Transverse colon (tissue), 4 donors: ENCODE data around the gene DYNC1I1. TPM values are rescaled to one million over a fixed set of nuclear protein-coding genes. Genes with fewer than 3 reads are reported as not detected.

ENCODE experiments used
- DNase-seq: peaks from one replicate; pipeline ENCODE4 v3.0.0-alpha.2; 2019
- H3K27ac ChIP-seq, 4 donors: fragments of 200-600 bp; sonication (generic); 2 replicates each; pipeline ENCODE4 v1.5.1; 2016 to 2018; ENCODE audit warnings: inconsistent platforms in 4 of 4
- H3K27me3 ChIP-seq: fragments of 200-600 bp; sonication (generic); 2 replicates; pipeline ENCODE4 v1.5.1; 2017; ENCODE audit warnings: inconsistent platforms
- H3K36me3 ChIP-seq, 4 donors: fragments of 200-600 bp; sonication (generic); 2 replicates each; pipeline ENCODE4 v1.5.1; 2017 to 2019; ENCODE audit warnings: inconsistent platforms in 4 of 4
- H3K4me1 ChIP-seq, 4 donors: fragments of 200-600 bp; sonication (generic); 2 replicates each; pipeline ENCODE4 v1.5.1; 2017 to 2020; ENCODE audit warnings: inconsistent platforms in 4 of 4
- H3K4me3 ChIP-seq, 4 donors: fragments of 200-600 bp; sonication (generic); 1 replicate in 1 of 4; 2 replicates in 3 of 4; pipeline versions ENCODE4 v1.5.1 to v1.6.1; 2017 to 2019; ENCODE audit warnings: inconsistent platforms in 4 of 4
- H3K9me3 ChIP-seq, 2 donors: fragments of 200-600 bp; sonication (generic); 2 replicates each; pipeline ENCODE4 v1.5.1; 2017 to 2019; ENCODE audit warnings: inconsistent platforms in 2 of 2
- EP300 ChIP-seq: sonication (generic); formaldehyde crosslinking; IDR thresholded peaks from one replicate; pipeline ENCODE4 v1.6.1; 2017; ENCODE audit warnings: antibody characterized with exemption, low read depth
- POLR2A ChIP-seq: fragments of 450-650 bp; IDR thresholded peaks from one replicate; pipeline ENCODE4 v1.6.1; 2016; ENCODE audit warnings: antibody characterized with exemption, mild to moderate bottlenecking, moderate library complexity
- POLR2AphosphoS5 ChIP-seq, 3 donors: sonication (generic); formaldehyde crosslinking; IDR thresholded peaks; one replicate each; pipeline ENCODE4 v1.6.1; 2016; ENCODE audit warnings: antibody characterized with exemption in 3 of 3
- WGBS, 2 donors: methylation state at CpG; one replicate each; pipeline ENCODE4 v1.1.5; 2018; ENCODE audit warnings: low coverage in 1 of 2; 5-methylcytosine and 5-hydroxymethylcytosine counted together
- in situ Hi-C, 4 donors: fragments of 200-750 bp; cut with MboI; loops; one replicate each; pipeline versions ENCODE4 v1.15.0 to v1.15.1; 2017; ENCODE audit warnings: low sequenced_read_pairs in 3 of 4, low pct_ligation_motif_present in 1 of 4, low pct_unique_long_range_greater_than_20kb in 1 of 4
- intact Hi-C: fragments of 100-400 bp; cut with DNase I; formaldehyde crosslinking; loops from one replicate; pipeline ENCODE4 v1.15.1; 2023; ENCODE audit warnings: low total_unique reads
- total RNA-seq, 4 donors: library from RNA; depleted of rRNA; stranded (reverse); fragments of >200 nt; gene quantifications; one replicate each; pipeline ENCODE4 v1.1.0, GENCODE V29; 2016
- TF ChIP-seq, protein P1 (sequence below), 5 experiments: fragments of 200-600 bp in 3 of 5; fragments of 450-650 bp in 2 of 5; sonication (generic) in 3 of 5; IDR thresholded peaks; 1 replicate in 2 of 5; 2 replicates in 3 of 5; pipeline ENCODE4 v1.5.1; 2016 to 2017; ENCODE audit warnings: antibody characterized with exemption in 5 of 5, inconsistent platforms in 3 of 5, mild to moderate bottlenecking in 2 of 5, moderate library complexity in 1 of 5

The DYNC1I1 gene
- total RNA-seq, 4 donors from 2014 or later = 1.8 to 37.0 (median 7.4) TPM

DNA sequence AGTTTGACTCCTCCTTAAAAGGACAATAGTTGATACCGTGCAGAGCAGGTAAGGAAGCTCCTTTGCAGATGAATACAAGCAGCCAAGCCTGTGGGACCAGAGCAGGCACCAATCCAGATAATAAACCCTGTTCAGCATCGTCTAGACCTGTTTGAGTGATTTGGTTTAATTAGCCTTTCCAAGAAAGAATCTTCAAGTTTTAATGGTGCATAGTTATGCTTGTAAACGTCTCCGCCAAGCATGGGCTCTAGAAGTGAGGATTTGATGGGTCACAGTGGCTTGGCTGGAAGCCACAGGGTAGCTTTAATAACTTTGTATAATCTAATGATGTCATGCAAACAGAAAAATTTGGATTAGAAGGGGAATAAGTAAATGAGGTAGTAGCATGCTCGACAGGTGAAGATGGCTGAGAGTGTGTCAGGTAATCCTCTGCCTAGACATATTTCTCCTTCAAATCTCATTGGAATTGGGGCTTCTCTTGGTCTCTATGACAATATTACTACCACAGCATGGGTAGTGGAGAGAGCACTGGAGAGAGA is 188.4 kb downstream of the DYNC1I1 start:
- intact Hi-C loops = no loop called here

DNA sequence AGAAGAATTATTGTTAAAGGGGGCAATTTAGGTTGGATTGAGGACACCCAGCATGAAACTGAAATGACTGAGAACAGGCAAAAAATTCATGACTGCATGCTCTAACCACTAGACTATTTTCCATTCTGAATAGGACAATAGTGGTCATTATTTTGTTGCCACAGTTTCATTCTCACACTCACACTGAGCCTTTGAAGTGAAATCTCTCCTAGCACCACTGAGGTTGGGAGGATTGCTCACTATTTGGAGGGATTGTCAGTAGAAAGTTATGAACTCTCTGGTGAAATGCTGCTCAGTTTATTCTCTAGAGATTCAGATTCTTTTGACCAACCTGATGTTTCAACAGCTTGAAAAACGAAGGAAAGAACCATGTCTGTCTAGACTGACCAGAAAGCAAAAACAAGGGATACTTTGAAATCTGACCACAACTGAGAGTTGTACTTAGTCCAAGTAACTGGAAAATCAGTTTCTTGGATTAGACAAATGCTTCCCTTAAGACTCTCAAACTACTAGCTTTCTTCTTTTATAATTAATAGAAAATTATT is 191.2 kb downstream of the DYNC1I1 start:
- Histone ChIP-seq H3K9me3 (no peaks in the 10 kb centered on the region), H3K27me3 (no peaks in the 10 kb centered on the region), H3K27ac (no peak overlapping the region), H3K4me1 (no peaks in the 10 kb centered on the region), H3K4me3 (no peak overlapping the region), H3K36me3 (no peaks in the 10 kb centered on the region)
- no peak for DNase-seq
- TF ChIP-seq POLR2AphosphoS5 (IDR thresholded peaks at IDR 0.05) (no peak), POLR2A (no peak), EP300 (no peak)
- TF ChIP-seq, protein P1, sequence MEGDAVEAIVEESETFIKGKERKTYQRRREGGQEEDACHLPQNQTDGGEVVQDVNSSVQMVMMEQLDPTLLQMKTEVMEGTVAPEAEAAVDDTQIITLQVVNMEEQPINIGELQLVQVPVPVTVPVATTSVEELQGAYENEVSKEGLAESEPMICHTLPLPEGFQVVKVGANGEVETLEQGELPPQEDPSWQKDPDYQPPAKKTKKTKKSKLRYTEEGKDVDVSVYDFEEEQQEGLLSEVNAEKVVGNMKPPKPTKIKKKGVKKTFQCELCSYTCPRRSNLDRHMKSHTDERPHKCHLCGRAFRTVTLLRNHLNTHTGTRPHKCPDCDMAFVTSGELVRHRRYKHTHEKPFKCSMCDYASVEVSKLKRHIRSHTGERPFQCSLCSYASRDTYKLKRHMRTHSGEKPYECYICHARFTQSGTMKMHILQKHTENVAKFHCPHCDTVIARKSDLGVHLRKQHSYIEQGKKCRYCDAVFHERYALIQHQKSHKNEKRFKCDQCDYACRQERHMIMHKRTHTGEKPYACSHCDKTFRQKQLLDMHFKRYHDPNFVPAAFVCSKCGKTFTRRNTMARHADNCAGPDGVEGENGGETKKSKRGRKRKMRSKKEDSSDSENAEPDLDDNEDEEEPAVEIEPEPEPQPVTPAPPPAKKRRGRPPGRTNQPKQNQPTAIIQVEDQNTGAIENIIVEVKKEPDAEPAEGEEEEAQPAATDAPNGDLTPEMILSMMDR (IDR thresholded peaks at IDR 0.05) = no peak
- in situ Hi-C loops (no loop called here), intact Hi-C loops (no loop called here)
- 25 to 29% methylated on average over 1 of the region's 1 CpG for WGBS, 2 donors

More for the DNA sequence above, 188.4 kb downstream of the DYNC1I1 start:
- in situ Hi-C loops = no loop called here
- H3K9me3 ChIP-seq = no peaks in the 10 kb centered on the region
- H3K4me1 ChIP-seq = no peaks in the 10 kb centered on the region
- H3K4me3 ChIP-seq = no peak overlapping the region
- TF ChIP-seq POLR2AphosphoS5 (IDR thresholded peaks at IDR 0.05) = no peak
- 60 to 76% methylated on average over 2 to 5 of the region's 5 CpGs for WGBS, 2 donors
- DNase-seq = no peak
- no peaks in the 10 kb centered on the region for H3K27me3 ChIP-seq
- H3K27ac ChIP-seq = no peak overlapping the region
- H3K36me3 ChIP-seq = no peaks in the 10 kb centered on the region

DNA sequence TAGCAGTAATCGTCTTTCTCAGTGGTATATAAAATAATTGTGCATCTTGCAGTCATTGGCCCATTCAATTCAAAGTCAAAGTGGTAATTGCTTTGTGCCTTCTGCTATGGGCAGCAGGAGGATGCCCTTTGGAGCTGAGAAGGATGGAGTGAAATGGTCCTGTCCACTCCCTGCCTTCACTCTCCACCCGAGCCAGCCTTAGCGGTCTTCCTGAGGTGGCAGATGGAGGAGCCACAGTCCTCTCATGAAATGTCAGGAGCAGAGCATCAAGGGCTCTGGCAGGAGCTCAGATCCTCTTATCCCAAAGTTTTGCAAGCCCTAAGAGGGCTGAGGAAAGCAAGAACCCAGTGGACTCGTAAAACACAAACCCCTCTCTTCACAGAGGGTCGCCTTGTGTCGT is 199.4 kb downstream of the DYNC1I1 start:
- H3K4me3 ChIP-seq = no peak overlapping the region
- in situ Hi-C loops (no loop called here), intact Hi-C loops (no loop called here)
- TF ChIP-seq, protein P1 (IDR thresholded peaks at IDR 0.05) = no peak
- TF ChIP-seq POLR2A = no peak
- TF ChIP-seq EP300 = no peak
- no peak for TF ChIP-seq POLR2AphosphoS5 (IDR thresholded peaks at IDR 0.05)
- WGBS, 2 donors = 80 to 83% methylated on average over 1 to 6 of the region's 6 CpGs
- no peaks in the 10 kb centered on the region for H3K9me3 ChIP-seq
- H3K27ac ChIP-seq = no peak overlapping the region
- H3K27me3 ChIP-seq = no peaks in the 10 kb centered on the region
- no peaks in the 10 kb centered on the region for H3K36me3 ChIP-seq
- no peaks in the 10 kb centered on the region for H3K4me1 ChIP-seq
- no peak for DNase-seq

DNA sequence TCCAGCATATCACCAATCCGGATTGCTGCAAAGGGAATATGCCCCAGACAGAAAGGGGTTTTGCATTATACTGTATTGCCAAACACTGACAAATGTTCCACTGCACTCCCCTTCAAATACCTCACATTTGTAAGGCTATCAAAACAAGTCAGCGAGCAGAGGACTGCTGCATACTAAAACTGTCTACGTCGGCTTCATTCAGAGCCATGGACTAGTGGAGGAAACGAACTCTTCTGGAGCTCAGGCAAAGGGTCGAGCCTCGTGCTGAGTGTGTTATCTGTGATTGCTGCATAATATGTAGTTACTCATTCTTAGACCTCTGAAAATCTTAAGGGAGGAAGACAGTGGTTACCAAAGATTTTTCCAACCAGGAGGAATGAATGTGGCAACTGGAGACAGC is 200.2 kb downstream of the DYNC1I1 start:
- Histone ChIP-seq H3K27ac (no peak overlapping the region), H3K27me3 (no peaks in the 10 kb centered on the region), H3K4me3 (no peak overlapping the region), H3K9me3 (no peaks in the 10 kb centered on the region), H3K4me1 (no peaks in the 10 kb centered on the region), H3K36me3 (no peaks in the 10 kb centered on the region)
- in situ Hi-C loops = no loop called here
- WGBS, 2 donors = 57 to 68% methylated on average over 3 to 7 of the region's 7 CpGs
- intact Hi-C loops = no loop called here
- no peak for DNase-seq
- no peak for TF ChIP-seq POLR2AphosphoS5 (IDR thresholded peaks at IDR 0.05)
- no peak for TF ChIP-seq EP300
- TF ChIP-seq, protein P1 (IDR thresholded peaks at IDR 0.05) = no peak
- TF ChIP-seq POLR2A = no peak

DNA sequence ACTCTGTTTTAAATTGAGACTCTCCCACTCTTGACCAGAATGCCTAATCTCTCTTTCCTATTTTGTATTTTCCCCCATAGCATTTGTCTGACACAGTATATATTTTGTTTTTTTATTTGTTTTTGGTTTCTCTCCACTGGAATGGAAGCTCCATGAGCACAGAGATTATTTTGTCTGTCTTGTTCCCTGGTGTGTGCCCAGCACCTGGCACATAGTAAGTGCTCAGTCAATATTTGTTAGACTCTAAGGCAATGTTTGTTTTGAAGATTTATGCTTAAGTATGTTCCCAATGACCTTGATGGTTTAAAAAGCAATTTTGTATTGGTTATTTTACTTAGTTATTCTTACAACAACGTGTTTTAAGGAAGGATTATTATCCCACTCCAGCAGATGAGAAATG is 201.8 kb downstream of the DYNC1I1 start:
- no peaks in the 10 kb centered on the region for H3K9me3 ChIP-seq
- no peaks in the 10 kb centered on the region for H3K36me3 ChIP-seq
- TF ChIP-seq POLR2AphosphoS5 (IDR thresholded peaks at IDR 0.05) (no peak), POLR2A (no peak), EP300 (no peak)
- TF ChIP-seq, protein P1 (IDR thresholded peaks at IDR 0.05) = no peak
- no peaks in the 10 kb centered on the region for H3K27me3 ChIP-seq
- H3K4me3 ChIP-seq = no peak overlapping the region
- DNase-seq = no peak
- no peak overlapping the region for H3K27ac ChIP-seq
- WGBS, 2 donors = 22 to 45% methylated on average over 1 of the region's 1 CpG
- in situ Hi-C loops = no loop called here
- H3K4me1 ChIP-seq = no peaks in the 10 kb centered on the region
- intact Hi-C loops = no loop called here
